Endodermal cell (in vitro differentiated cells): Measurements from ENCODE around the gene BRPF1. TPM values are rescaled to one million over a fixed set of nuclear protein-coding genes. Genes with fewer than 3 reads are reported as not detected.
A peak's percentile ranks its signal among the peaks of the same experiment; 100 is the strongest.

Source experiments
- DNase-seq: peaks from one replicate; pipeline ENCODE4 v3.0.0-alpha.2; 2017
- H3K27ac ChIP-seq: 2 replicates; pipeline ENCODE4 v1.5.1; 2013; ENCODE audit warnings: mild to moderate bottlenecking, low read depth, low read length, moderate library complexity
- H3K27me3 ChIP-seq: 2 replicates; pipeline ENCODE4 v1.6.1; 2013; ENCODE audit warnings: mild to moderate bottlenecking, low read length, moderate library complexity; ENCODE audit not compliant: insufficient read depth, control insufficient read depth, poor library complexity, severe bottlenecking
- H3K36me3 ChIP-seq: 2 replicates; pipeline ENCODE4 v1.7.0; 2013; ENCODE audit warnings: mild to moderate bottlenecking, low read length, moderate library complexity; ENCODE audit not compliant: control insufficient read depth, insufficient read depth
- H3K4me1 ChIP-seq: one replicate; pipeline ENCODE4 v1.7.0; 2013; ENCODE audit warnings: low read length; ENCODE audit not compliant: control insufficient read depth, insufficient read depth
- H3K4me3 ChIP-seq: 2 replicates; pipeline ENCODE4 v1.5.1; 2013; ENCODE audit warnings: mild to moderate bottlenecking, low read length, moderate library complexity
- H3K9ac ChIP-seq: 2 replicates; pipeline ENCODE4 v1.6.1; 2013; ENCODE audit warnings: mild to moderate bottlenecking, low read length, moderate library complexity; ENCODE audit not compliant: poor library complexity, severe bottlenecking; ENCODE audit errors: extremely low read depth
- H3K9me3 ChIP-seq: 2 replicates; pipeline ENCODE4 v1.6.1; 2013; ENCODE audit warnings: mild to moderate bottlenecking, low read length, moderate library complexity; ENCODE audit not compliant: control insufficient read depth
- H3K27ac Mint-ChIP-seq: 2 replicates; pipeline ENCODE4 v1.8.0; 2020; ENCODE audit warnings: mixed read lengths
- H3K27me3 Mint-ChIP-seq: 2 replicates; pipeline ENCODE4 v1.8.0; 2021; ENCODE audit warnings: mild to moderate bottlenecking, mixed read lengths; ENCODE audit not compliant: insufficient read depth
- H3K36me3 Mint-ChIP-seq: 2 replicates; pipeline ENCODE4 v1.8.0; 2020; ENCODE audit warnings: low read depth, mixed read lengths
- H3K4me1 Mint-ChIP-seq: 2 replicates; pipeline ENCODE4 v1.8.0; 2020; ENCODE audit warnings: mixed read lengths
- H3K4me3 Mint-ChIP-seq: 2 replicates; pipeline ENCODE4 v1.8.0; 2020; ENCODE audit warnings: mild to moderate bottlenecking, moderate library complexity, mixed read lengths
- H3K9me3 Mint-ChIP-seq: 2 replicates; pipeline ENCODE4 v1.8.0; 2020; ENCODE audit warnings: mild to moderate bottlenecking, mixed read lengths
- WGBS, 2 experiments: methylation state at CpG; one replicate each; pipeline versions ENCODE4 v1.1.5 to v1.1.7; 2013; ENCODE audit warnings: missing lambda C conversion rate in 2 of 2, mixed read lengths in 1 of 2; ENCODE audit not compliant: insufficient coverage in 1 of 2, insufficient read length in 1 of 2; 5-methylcytosine and 5-hydroxymethylcytosine counted together
- total RNA-seq, 2 donors: library from RNA; stranded (reverse); fragmentation: NEBNext Ultra II Directional in 1 of 2; extraction: Animal tissue kit (Norgen Biotek cat#: 25700) in 1 of 2; gene quantifications; 2 replicates in 1 of 2; 3 replicates in 1 of 2; pipeline ENCODE4 v1.2.1, GENCODE V29; 2021
- TF ChIP-seq, protein P1 (sequence below): fragments of 200-600 bp; sonication (generic); conservative IDR thresholded peaks from 2 replicates; pipeline ENCODE4 v1.5.0; 2021; ENCODE audit warnings: antibody characterized with exemption, mild to moderate bottlenecking

The BRPF1 gene
- total RNA-seq, 2 donors from 2014 or later: 22.7 to 28.5 TPM

DNA sequence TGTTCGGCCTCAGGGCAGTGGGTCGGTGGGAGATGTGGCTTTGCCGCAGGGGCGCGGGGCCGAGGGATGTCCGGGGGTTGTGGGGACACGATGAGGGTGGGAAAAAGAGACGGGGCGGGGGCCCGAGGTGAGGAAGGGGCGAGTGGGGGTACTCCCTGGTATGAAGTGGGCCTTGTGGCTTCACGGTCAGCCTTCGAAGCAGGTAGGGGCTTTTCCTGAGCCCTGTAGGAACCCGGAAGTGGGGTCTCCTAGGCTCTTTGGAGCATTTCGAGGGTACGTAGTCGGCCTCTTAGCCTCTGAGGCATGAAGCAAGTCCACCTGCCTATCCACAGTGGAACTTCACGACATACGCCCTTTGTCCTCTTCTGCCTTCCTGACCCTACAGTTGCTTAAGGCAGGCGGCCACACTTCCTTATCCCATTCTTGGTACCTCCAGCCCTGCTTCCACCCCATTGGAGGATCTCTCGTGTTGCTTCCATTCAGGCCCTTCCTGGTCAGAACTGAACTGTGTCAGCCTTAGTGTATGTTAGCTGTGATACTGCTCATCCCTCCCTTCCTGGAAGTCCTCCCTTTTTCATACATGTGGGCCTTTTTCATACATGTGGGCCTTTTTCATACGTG is 61.7 kb downstream of the BRPF1 start:
- peaks cover 11% of the 10 kb centered on the region for H3K4me1 Mint-ChIP-seq
- no peaks in the 10 kb centered on the region for H3K27me3 Mint-ChIP-seq
- WGBS, 2 experiments: 1% methylated on average over 12 to 23 of the region's 23 CpGs
- peak overlapping the region; percentile 95 for H3K9ac ChIP-seq
- peak overlapping the region; percentile 90 for H3K4me3 ChIP-seq
- TF ChIP-seq, protein P1, sequence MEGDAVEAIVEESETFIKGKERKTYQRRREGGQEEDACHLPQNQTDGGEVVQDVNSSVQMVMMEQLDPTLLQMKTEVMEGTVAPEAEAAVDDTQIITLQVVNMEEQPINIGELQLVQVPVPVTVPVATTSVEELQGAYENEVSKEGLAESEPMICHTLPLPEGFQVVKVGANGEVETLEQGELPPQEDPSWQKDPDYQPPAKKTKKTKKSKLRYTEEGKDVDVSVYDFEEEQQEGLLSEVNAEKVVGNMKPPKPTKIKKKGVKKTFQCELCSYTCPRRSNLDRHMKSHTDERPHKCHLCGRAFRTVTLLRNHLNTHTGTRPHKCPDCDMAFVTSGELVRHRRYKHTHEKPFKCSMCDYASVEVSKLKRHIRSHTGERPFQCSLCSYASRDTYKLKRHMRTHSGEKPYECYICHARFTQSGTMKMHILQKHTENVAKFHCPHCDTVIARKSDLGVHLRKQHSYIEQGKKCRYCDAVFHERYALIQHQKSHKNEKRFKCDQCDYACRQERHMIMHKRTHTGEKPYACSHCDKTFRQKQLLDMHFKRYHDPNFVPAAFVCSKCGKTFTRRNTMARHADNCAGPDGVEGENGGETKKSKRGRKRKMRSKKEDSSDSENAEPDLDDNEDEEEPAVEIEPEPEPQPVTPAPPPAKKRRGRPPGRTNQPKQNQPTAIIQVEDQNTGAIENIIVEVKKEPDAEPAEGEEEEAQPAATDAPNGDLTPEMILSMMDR: no peak
- H3K4me1 ChIP-seq: no peaks in the 10 kb centered on the region
- H3K36me3 ChIP-seq: peaks cover 49% of the 10 kb centered on the region
- H3K27ac Mint-ChIP-seq: peak overlapping the region; percentile 100
- peak overlapping the region; percentile 92 for H3K4me3 Mint-ChIP-seq
- no peaks in the 10 kb centered on the region for H3K9me3 ChIP-seq
- H3K27me3 ChIP-seq: no peaks in the 10 kb centered on the region
- no peak for DNase-seq
- peaks cover 48% of the 10 kb centered on the region for H3K36me3 Mint-ChIP-seq
- H3K9me3 Mint-ChIP-seq: no peaks in the 10 kb centered on the region
- H3K27ac ChIP-seq: peak overlapping the region; percentile 99

DNA sequence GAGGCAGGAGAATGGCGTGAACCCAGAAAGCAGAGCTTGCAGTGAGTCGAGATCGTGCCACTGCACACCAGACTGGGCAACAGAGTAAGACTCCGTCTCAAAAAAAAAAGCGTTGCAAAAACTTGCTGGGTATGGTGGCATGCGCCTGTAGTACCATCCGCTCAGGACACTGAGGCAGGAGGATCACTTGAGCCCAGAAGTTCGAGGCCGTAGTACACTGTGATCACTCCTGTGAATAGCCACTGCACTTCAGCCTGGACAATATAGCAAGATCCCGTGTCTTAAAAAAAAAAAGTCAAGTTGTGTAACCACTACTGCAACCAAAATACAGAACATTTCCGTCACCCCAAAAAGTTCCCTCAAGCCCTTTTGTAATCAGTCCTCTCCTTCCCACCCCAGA is 62.9 kb downstream of the BRPF1 start:
- 96% methylated on average over 9 to 11 of the region's 11 CpGs for WGBS, 2 experiments
- peaks cover 11% of the 10 kb centered on the region for H3K4me1 Mint-ChIP-seq
- no peak overlapping the region for H3K27ac ChIP-seq

DNA sequence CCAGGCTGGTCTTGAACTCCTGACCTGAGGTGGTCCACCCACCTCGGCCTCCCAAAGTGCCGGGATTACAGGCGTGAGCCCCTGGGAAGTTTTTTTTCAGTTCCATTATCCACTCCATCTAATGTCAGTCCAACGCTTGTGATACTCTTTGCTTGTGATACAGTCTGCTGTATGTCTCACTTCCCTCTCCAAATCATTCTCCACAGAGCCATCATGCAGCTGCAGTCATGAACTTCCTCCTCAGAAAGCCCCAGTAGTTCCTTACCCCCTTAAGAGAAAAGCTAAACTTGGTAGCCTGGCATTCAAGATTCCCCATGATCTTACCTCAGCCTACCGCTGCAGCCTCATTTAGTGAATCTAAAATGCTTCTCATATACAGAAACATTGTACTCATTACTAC is 63.7 kb downstream of the BRPF1 start:
- no peak overlapping the region for H3K9ac ChIP-seq
- H3K36me3 Mint-ChIP-seq: peaks cover 44% of the 10 kb centered on the region
- 85 to 93% methylated on average over 2 to 5 of the region's 5 CpGs for WGBS, 2 experiments

More for the DNA sequence above, 62.9 kb downstream of the BRPF1 start:
- Histone ChIP-seq H3K4me3 (no peak overlapping the region), H3K4me1 (no peaks in the 10 kb centered on the region), H3K9ac (no peak overlapping the region), H3K27me3 (no peaks in the 10 kb centered on the region), H3K36me3 (peaks cover 54% of the 10 kb centered on the region), H3K9me3 (no peaks in the 10 kb centered on the region)
- peak overlapping the region; percentile 27 for H3K27ac Mint-ChIP-seq
- no peaks in the 10 kb centered on the region for H3K27me3 Mint-ChIP-seq
- H3K36me3 Mint-ChIP-seq: peaks cover 44% of the 10 kb centered on the region
- DNase-seq: no peak
- peak overlapping the region; percentile 92 for H3K4me3 Mint-ChIP-seq
- H3K9me3 Mint-ChIP-seq: no peaks in the 10 kb centered on the region
- TF ChIP-seq, protein P1: no peak

More for the DNA sequence above, 63.7 kb downstream of the BRPF1 start:
- H3K27me3 Mint-ChIP-seq: no peaks in the 10 kb centered on the region
- no peaks in the 10 kb centered on the region for H3K27me3 ChIP-seq
- no peaks in the 10 kb centered on the region for H3K9me3 ChIP-seq
- no peak for DNase-seq
- no peak overlapping the region for H3K27ac ChIP-seq
- peaks cover 11% of the 10 kb centered on the region for H3K4me1 Mint-ChIP-seq
- H3K4me3 Mint-ChIP-seq: no peak overlapping the region
- H3K4me1 ChIP-seq: no peaks in the 10 kb centered on the region
- peak overlapping the region; percentile 75 for H3K27ac Mint-ChIP-seq
- no peaks in the 10 kb centered on the region for H3K9me3 Mint-ChIP-seq
- peaks cover 54% of the 10 kb centered on the region for H3K36me3 ChIP-seq
- no peak overlapping the region for H3K4me3 ChIP-seq
- TF ChIP-seq, protein P1: no peak
